GM12801 (cell line): ENCODE data around the gene CBARP.

Source experiments
- CTCF ChIP-seq: IDR thresholded peaks from one replicate; pipeline ENCODE4 v1.5.1; 2011; ENCODE audit warnings: control low read depth; ENCODE audit not compliant: insufficient read length; ENCODE audit errors: extremely low read depth

Gene CBARP

GRCh38 chr19:1220976-1221903 is 16.6 kb downstream of the CBARP start:
- TF ChIP-seq CTCF = no peak

- TF ChIP-seq CTCF = no peak
Measured at GRCh38 chr19:1220477-1220930, 17.3 kb downstream of the CBARP start.

GRCh38 chr19:1219786-1220476 is 17.9 kb downstream of the CBARP start:
- TF ChIP-seq CTCF = no peak

GRCh38 chr19:1218751-1219567 is 18.8 kb downstream of the CBARP start:
- TF ChIP-seq CTCF = no peak

GRCh38 chr19:1217366-1217765 is 20.4 kb downstream of the CBARP start:
- TF ChIP-seq CTCF = no peak

- no peak for TF ChIP-seq CTCF
Measured at GRCh38 chr19:1216756-1217155, 21.0 kb downstream of the CBARP start.
